ENCODE measurements around the gene SLC12A2.

- TF ChIP-seq CTCF (conservative IDR thresholded peaks at IDR 0.05 in 1 of 2, IDR thresholded peaks at IDR 0.05 in 1 of 2; ENCODE audit: low read depth in 1 of 2, low read length in 2 of 2) (no peak), EZH2 (IDR thresholded peaks at IDR 0.05; ENCODE audit: low read length, missing control alignments) (no peak)
These were observed 6.0 kb upstream of the SLC12A2 start for GRCh38 chr5:128077526-128077925.
